Measurements from ENCODE around the gene SLC6A6. TPM values are rescaled to one million over a fixed set of nuclear protein-coding genes. Genes with fewer than 3 reads are reported as not detected.

The SLC6A6 gene
- polyA plus RNA-seq, 1 of the 3 experiments (the other 2 are of a cell fraction), result 19.1 TPM

- Histone ChIP-seq H3K79me2 (ENCODE audit: insufficient read depth) (peaks cover 69% of the 10 kb centered on the region), H4K20me1 (ENCODE audit: insufficient read depth) (no peaks in the 10 kb centered on the region; the same call in 1 of the 2 replicates), H2AFZ (ENCODE audit: low read depth) (no peak overlapping the region), H3K4me2 (no peak overlapping the region), H3K27me3 (ENCODE audit: insufficient read depth) (no peaks in the 10 kb centered on the region), H3F3A (replicated peaks; ENCODE audit: insufficient read depth) (no peaks in the 10 kb centered on the region), H3K9me3 (no peaks in the 10 kb centered on the region), H3K27ac (ENCODE audit: low read depth in 2 of 2, low read length in 1 of 2) (no peak overlapping the region), H3K9ac (no peak overlapping the region), H3K4me1 (ENCODE audit: control insufficient read depth in 1 of 2, insufficient read depth in 2 of 2, low read depth in 1 of 2, low read length in 1 of 2) (peaks cover 0 to 13% of the 10 kb centered on the region in 2 experiments; a peak in 2 of 4 replicates), H3K9me2 (no peaks in the 10 kb centered on the region), H3K4me3 (ENCODE audit: low read depth in 2 of 2, low read length in 1 of 2) (no peak overlapping the region), H3K36me3 (replicated peaks in 1 of 2; ENCODE audit: control insufficient read depth in 1 of 2, insufficient read depth in 2 of 2, low read length in 1 of 2) (peaks cover 15 to 22% of the 10 kb centered on the region in 2 experiments)
- TF ChIP-seq JUND (IDR thresholded peaks at IDR 0.05) (no peak), TEAD4 (IDR thresholded peaks at IDR 0.05; ENCODE audit: borderline replicate concordance, insufficient read depth) (no peak), GABPA (IDR thresholded peaks at IDR 0.05; ENCODE audit: low read depth) (no peak), RCOR1 (IDR thresholded peaks at IDR 0.05; ENCODE audit: low read length) (no peak), TCF12 (IDR thresholded peaks at IDR 0.05) (no peak), RFX5 (IDR thresholded peaks at IDR 0.05; ENCODE audit: low read length) (no peak), NRF1 (IDR thresholded peaks at IDR 0.05; ENCODE audit: low read depth, low read length) (no peak), SMC3 (IDR thresholded peaks at IDR 0.05; ENCODE audit: low read depth, low read length) (no peak), ELF1 (IDR thresholded peaks at IDR 0.05) (no peak), MXI1 (IDR thresholded peaks at IDR 0.05; ENCODE audit: low read depth, low read length) (no peak), CTCF (IDR thresholded peaks at IDR 0.05) (no peak)
- TF ChIP-seq, protein P1, sequence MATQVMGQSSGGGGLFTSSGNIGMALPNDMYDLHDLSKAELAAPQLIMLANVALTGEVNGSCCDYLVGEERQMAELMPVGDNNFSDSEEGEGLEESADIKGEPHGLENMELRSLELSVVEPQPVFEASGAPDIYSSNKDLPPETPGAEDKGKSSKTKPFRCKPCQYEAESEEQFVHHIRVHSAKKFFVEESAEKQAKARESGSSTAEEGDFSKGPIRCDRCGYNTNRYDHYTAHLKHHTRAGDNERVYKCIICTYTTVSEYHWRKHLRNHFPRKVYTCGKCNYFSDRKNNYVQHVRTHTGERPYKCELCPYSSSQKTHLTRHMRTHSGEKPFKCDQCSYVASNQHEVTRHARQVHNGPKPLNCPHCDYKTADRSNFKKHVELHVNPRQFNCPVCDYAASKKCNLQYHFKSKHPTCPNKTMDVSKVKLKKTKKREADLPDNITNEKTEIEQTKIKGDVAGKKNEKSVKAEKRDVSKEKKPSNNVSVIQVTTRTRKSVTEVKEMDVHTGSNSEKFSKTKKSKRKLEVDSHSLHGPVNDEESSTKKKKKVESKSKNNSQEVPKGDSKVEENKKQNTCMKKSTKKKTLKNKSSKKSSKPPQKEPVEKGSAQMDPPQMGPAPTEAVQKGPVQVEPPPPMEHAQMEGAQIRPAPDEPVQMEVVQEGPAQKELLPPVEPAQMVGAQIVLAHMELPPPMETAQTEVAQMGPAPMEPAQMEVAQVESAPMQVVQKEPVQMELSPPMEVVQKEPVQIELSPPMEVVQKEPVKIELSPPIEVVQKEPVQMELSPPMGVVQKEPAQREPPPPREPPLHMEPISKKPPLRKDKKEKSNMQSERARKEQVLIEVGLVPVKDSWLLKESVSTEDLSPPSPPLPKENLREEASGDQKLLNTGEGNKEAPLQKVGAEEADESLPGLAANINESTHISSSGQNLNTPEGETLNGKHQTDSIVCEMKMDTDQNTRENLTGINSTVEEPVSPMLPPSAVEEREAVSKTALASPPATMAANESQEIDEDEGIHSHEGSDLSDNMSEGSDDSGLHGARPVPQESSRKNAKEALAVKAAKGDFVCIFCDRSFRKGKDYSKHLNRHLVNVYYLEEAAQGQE (IDR thresholded peaks at IDR 0.05; ENCODE audit: low read depth, low read length), result no peak
- TF ChIP-seq, protein P2, sequence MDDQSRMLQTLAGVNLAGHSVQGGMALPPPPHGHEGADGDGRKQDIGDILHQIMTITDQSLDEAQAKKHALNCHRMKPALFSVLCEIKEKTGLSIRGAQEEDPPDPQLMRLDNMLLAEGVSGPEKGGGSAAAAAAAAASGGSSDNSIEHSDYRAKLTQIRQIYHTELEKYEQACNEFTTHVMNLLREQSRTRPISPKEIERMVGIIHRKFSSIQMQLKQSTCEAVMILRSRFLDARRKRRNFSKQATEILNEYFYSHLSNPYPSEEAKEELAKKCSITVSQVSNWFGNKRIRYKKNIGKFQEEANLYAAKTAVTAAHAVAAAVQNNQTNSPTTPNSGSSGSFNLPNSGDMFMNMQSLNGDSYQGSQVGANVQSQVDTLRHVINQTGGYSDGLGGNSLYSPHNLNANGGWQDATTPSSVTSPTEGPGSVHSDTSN (IDR thresholded peaks at IDR 0.05), result no peak
- TF ChIP-seq, protein P3, sequence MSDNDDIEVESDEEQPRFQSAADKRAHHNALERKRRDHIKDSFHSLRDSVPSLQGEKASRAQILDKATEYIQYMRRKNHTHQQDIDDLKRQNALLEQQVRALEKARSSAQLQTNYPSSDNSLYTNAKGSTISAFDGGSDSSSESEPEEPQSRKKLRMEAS (IDR thresholded peaks at IDR 0.05; ENCODE audit: low read depth), result no peak
- TF ChIP-seq, protein P4, sequence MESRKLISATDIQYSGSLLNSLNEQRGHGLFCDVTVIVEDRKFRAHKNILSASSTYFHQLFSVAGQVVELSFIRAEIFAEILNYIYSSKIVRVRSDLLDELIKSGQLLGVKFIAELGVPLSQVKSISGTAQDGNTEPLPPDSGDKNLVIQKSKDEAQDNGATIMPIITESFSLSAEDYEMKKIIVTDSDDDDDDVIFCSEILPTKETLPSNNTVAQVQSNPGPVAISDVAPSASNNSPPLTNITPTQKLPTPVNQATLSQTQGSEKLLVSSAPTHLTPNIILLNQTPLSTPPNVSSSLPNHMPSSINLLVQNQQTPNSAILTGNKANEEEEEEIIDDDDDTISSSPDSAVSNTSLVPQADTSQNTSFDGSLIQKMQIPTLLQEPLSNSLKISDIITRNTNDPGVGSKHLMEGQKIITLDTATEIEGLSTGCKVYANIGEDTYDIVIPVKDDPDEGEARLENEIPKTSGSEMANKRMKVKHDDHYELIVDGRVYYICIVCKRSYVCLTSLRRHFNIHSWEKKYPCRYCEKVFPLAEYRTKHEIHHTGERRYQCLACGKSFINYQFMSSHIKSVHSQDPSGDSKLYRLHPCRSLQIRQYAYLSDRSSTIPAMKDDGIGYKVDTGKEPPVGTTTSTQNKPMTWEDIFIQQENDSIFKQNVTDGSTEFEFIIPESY (IDR thresholded peaks at IDR 0.05; ENCODE audit: borderline replicate concordance, low read depth), result no peak
- TF ChIP-seq, protein P5, sequence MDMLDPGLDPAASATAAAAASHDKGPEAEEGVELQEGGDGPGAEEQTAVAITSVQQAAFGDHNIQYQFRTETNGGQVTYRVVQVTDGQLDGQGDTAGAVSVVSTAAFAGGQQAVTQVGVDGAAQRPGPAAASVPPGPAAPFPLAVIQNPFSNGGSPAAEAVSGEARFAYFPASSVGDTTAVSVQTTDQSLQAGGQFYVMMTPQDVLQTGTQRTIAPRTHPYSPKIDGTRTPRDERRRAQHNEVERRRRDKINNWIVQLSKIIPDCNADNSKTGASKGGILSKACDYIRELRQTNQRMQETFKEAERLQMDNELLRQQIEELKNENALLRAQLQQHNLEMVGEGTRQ (IDR thresholded peaks at IDR 0.05; ENCODE audit: borderline replicate concordance, low read depth, low read length), result no peak
- CTCF ChIA-PET, result interaction anchor here (0.8 kb wide), 1 partner anchor 11 kb away, joined by 4 read pairs; no protein-coding TSS in a partner anchor
- WGBS (ENCODE audit: low lambda C conversion rate), result 86% methylated on average over 15 of the region's 17 CpGs
- POLR2A ChIA-PET, result no interaction called here
- no peak for DNase-seq
These were observed 16.2 kb downstream of the SLC6A6 start for GRCh38 chr3:14418296-14419250.

Measured in SK-N-SH (cell line).